HG02870 (cell line): ENCODE data around the gene FAM13C.

ENCODE experiments used
- ATAC-seq: cut with Tn5 transposase; IDR thresholded peaks from one replicate; pipeline ENCODE4 v1.9.1; 2021; ENCODE audit warnings: mild to moderate bottlenecking, moderate library complexity; ENCODE audit not compliant: unreplicated experiment

FAM13C gene

DNA sequence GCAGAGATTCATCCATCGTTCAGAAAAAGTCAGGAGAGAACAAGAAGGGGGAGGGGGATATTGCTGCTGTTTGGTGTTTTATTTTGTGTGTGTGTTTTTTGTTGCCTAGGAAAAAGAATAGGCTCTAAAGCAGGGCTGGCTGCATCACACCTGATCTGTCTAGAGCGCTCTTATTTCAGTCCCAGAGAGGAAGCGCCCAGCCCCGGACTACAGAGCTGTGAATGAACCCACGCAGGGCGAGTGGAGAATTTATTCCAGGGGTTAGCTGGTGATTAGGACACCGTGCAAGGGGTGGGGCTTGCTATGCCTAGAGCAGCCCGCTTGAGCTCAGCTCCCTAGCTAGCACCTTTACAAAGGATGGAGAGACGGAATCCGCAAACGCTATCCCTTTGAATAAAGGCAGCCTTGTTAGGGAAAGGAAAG is 621 bp upstream of the FAM13C start:
- ATAC-seq: no peak

DNA sequence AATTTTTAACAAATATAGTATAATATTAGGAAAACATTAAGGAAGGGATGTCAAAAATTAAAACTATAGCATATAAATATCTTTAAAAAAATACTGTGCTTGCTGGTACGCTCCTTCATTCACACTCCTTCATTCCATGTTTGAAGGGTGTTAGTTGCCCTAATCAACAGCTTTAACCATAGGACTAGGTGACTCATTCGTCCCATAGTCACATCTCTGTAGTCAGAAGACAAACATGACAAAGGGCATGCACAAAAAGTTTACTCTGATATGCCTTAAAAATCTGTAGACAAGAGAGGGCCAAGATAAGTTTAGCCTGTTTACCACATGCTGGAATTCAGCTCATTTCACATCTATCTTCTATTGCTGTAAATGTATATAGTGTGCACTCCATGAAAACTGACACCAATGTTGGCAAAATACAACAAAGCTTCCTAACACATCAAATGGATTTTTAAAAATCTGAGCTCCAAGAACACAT is 646 bp downstream of the FAM13C start:
- no peak for ATAC-seq

DNA sequence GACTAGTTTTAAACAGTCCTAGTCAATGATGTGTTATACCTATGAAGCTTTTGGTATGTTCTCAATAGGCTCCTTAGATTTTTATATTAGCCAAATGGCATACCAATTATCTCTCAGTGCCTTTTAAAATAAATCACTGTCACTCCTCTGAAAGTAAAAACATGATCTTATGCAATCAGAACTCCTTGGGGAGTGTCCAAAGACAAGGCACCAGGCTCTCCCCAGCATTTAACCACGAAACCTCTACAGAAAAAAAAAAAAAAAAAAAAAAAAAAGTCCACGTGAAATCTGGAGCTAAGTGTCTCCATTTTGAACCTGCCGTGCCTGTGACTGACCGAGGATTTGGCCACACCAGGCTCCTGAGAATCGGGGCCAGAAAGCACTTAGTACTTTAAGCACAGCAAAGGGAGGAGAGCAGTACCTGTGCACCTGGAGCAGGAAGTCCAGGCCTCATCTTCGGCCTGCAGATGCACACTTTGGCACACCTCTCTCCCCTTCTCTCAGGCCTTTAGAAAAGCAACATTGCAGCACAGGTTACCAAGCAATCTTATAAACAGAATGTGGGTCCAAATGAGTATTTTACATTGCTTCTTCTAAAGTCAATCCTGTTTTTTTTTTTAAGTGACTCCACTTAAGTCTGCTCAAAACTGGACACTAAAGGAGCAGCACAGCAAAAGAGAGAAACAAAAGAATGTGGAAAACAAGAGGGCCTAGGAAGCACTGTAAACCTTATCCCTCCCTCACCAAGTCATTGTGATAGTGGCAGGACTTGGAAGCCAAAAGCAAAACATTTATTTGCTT is 1.5 kb downstream of the FAM13C start:
- no peak for ATAC-seq

DNA sequence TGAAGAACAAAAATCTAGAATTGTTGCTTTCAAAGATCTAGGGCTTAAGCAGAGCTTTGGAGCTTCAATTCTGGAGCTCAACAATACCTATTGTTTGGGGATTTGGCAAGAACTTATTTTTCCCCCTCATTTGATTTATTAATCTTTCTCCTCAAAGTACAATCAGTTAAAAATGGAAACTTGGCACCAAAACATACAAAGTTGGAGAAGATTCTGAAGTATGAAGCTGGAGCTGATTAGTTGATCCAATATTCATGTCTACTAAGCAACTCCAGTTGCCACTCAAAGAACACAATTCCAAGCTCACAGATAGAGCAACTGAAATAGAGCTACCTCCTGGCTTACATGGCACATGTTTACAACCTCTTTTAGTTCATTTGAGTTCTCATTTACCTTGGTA is 3.8 kb downstream of the FAM13C start:
- ATAC-seq: no peak

DNA sequence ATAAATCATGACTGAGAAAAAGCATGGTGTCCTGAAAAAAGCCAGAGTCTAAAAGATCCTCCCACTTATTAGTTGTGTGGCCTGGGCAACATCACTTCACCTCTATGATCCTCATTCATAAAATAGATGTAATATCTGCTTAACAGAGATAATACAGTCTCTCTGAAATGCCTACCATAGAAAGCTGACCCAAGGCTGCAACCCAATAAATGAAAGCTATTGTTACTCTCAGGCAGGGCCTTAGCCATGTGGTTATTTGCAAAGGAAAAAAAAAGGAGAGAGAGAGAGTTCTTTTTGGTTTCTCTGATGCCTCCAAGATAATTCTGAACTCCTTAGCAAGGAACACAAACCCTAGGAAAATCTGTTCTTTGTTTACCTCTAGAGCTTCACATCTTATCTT is 7.9 kb downstream of the FAM13C start:
- no peak for ATAC-seq

DNA sequence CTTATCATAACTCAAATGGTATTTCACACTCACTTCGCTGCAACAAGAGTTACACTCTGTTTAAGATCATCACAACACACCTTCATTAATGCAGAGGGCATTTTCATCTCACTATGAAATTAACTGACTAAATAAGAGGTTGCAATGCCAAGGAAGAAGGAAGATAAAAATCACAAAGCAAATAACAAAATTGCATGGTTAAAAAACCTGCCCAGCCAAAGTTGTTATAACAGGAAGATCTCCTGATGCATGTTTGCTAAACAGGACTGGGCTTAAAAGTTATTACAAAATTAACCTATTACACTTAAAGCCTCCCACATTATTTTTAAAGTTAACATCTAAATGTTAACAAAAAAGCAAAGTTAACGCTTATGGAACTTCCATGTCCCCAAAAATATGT is 11.8 kb downstream of the FAM13C start:
- no peak for ATAC-seq

DNA sequence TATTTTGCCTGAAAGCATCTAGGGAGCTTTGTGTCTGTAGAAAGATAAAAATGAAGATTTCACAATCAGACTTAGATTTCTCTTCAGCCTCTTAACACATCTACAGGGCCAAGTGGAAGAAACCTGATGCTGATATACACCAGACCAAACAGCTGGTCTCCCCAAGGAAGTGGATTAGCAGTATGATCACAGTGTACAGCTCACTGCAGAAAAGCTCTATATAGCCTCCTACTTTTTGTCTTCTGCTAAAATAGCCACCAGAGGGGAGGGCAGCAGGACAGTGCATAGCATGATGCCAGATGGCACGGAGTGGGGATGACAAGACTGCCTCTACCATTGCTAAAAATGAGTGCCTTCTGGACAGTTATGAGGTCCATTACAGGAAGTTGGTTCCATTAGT is 16.0 kb downstream of the FAM13C start:
- ATAC-seq: no peak

DNA sequence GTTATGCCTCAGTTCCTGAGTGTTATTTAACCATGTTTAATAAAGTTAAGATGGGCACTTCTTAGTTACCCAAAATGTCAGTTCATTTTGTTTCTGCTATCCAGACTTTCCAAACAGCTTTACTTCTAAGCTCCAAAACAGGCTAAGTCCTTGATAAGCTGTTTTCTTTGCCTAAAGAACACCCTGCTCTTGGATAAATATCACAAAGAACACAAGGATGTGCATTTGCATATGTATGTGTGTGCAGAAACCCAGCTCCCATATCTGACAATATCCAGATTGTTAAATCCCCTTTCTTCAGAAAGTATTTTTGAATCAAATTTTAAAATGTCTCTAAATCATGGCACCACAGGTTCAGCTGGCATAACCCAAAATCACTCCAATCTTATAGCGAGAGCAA is 19.6 kb downstream of the FAM13C start:
- no peak for ATAC-seq

DNA sequence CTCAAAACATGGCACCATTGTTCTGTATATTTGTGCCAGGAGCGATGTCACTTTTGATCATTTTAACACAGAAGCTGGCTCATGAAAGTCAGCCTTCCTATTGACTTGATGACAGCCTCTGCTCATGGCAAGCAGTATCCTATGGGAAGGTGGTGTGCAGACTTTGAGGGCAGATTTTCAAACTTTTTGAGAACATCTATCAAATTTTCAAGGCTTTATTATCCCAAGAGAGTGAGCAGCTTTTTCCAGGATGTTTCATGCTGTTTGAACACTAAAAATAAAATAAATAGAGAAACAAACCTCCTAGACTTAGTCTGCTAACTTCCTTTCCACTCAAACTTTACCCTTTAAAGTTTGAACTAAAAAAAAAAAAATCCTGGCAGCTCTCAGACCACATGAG is 20.3 kb downstream of the FAM13C start:
- ATAC-seq: no peak

DNA sequence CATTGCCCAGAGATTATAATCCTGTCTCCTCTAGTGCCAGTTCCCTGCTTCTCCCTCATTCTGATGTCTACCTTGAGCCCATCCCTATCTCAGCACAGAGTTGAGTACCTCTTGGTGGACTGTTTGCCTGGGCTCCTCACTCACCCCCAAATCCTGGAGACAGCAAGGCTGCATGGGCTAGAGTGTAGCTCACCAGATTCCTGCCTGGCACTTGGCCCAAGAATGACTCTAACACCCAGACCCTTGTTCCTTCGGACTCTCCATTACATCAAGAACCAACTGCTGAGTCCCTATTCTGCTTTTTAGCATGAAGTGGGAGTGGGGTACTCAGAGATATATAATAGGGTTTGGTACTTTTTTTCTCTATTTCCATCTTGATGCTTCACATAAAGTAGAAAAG is 22.1 kb downstream of the FAM13C start:
- no peak for ATAC-seq

DNA sequence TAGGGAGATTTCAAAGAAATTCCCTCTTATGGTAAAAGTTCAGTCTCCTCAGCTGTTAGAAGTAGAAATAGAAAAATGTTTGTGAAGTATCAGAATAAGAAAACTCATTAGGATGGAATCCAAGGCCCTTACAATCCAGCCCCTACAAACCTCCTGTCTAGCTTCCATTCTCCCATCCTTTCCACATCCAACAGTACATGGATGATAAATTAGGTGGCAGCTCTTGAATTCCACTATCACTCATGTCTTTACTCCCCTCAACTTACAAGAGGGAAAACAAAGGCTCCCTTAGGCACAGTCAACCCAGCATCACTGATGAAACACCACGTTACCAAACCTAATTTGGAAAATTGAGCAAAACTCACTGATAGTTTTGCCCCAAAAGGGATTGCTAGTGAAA is 23.0 kb downstream of the FAM13C start:
- no peak for ATAC-seq

DNA sequence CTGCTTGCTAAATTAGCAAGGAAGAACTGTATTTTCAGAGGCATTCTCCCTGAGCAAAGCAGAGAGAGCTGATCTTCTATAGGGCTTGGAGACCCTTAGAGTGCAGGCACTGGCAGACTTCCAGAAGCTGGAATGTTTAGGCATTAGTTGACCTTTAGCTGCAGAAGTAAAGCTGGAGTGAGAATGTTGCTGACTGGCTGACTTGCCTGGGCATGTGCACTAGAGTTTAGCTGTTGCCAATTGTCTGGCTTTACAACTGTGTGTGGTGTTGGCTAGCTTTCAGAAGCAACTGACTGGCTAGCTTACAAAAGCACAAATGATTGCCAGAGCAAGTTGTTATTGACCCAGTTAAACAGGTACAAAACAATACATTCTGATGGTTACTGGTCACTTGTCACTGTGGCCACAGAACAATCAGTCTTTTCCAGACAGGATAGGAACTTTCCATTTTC is 25.1 kb downstream of the FAM13C start:
- ATAC-seq: no peak

DNA sequence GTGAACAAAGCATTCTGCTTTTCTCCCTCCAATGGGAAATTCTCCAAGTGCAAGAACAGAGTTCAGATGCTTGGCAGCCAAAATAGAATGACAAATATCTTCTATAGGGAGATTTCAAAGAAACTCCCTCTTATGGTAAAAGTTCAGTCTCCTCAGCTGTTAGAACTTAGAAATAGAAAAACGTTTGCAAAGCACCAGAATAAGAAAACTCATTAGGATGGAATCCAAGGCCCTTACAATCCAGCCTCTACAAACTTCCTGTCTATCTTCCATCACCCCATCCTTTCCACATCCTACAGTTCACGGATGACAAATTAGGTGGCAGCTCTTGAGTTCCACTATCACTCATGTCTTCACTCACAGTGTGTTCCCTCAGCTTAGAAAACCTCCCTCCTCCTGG is 25.7 kb downstream of the FAM13C start:
- ATAC-seq: no peak

DNA sequence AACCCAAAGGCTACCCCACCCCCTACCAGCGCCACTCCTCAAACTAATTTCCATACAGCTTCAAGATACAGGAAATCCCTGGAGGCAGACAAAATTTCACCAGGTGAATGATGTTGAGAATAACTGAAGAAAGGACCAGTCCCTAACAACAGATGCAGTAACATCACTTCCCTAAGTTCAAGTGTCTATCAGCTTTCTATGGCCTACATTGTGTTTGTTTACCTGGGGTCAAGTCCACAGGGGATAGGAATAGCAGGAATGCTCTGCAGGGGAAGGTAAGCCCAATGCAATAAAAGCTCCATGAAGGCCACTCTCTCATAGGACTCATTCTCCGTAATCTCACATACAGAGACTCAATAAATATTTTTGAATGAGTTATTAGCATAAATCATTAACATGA is 26.9 kb downstream of the FAM13C start:
- ATAC-seq: no peak

DNA sequence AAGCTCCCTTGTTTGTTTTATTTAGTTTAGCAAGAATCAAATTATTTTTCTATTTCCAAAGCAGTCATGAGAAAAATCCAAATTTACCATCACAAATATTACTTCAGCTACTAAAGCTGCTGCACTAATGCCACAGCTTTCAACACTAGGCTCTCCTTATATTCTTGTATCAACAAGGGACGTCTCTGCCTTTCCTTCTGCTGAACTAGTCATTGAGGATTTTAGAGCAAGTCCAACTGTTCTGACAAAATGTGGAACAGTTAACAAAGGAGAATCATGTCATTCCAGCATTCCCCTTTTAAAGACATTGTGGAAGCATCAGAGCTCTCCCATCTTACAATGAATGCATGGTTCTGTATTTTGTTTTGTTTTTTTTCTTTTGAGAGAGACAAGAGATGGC is 28.6 kb downstream of the FAM13C start:
- ATAC-seq: no peak

DNA sequence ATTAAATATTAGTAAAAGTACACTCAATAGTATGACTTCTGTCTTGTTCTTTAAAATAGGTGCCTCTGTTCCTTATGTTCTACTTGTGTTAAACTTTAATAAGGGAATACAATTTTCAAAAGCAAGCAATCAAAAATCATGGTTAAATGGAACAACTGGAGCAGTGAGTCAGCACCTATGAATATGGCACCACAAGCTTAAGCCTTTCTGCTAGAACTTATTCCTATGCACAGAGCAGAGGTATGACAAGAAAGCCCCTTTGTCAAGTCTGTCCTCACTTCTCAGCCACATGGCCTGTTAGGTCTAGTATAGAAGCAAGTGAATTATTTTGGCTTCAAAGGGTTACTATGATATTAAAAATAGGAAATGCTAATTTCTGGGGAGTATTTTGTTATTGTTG is 29.8 kb downstream of the FAM13C start:
- ATAC-seq: no peak

DNA sequence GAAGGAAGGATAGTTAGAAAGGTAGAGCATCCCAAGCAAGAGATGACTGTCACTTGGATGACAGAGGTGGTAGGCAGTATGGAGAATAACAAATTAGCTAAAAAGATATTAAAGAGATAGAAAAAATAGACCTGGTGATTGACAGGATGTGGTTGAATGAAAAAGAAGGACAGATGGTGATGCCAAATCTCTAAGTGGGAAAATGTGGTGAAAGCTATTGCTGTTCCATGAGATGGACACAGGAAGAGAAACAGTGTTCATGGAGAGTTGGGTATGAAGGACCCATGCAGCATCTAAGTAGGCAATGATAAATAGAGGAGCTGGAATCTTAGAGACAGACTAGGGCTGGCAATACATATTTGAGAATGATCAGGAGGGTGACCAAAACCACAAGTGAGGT is 30.7 kb downstream of the FAM13C start:
- no peak for ATAC-seq

DNA sequence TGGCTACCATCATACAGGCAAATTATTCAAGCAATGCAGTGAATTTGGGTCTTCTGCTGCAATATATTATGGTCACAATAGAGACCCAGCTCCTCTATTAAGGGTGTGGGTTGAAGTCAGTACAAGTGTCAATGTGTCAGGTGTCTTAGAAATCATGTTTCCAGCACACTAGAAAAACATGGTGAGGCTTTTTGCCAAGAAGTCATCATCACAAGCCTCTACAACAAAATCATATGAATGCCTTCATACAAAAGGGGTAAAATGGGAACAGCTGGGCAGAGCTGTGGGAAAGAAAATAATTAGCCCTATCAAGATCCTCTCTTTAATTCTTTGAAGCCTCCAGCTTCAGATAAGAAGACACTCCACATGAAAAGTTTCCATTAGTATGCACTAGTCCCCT is 37.2 kb downstream of the FAM13C start:
- no peak for ATAC-seq

DNA sequence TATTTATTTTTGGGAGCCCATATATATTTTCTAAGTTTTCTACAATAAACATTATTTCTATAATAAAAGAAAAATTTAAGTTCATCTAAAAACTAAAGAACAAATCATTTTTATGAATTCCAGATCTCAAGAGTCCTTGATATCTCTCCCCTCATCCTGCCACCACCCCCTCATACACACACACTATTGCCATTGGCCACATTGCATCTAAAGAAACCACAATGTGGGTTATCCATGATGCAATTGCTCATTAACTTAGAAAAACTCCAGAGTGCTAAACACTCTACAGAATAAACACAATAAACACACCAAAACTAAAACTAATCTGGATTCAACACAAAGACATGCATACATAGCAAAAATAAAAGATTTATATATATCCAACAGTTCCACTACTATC is 37.8 kb downstream of the FAM13C start:
- no peak for ATAC-seq

DNA sequence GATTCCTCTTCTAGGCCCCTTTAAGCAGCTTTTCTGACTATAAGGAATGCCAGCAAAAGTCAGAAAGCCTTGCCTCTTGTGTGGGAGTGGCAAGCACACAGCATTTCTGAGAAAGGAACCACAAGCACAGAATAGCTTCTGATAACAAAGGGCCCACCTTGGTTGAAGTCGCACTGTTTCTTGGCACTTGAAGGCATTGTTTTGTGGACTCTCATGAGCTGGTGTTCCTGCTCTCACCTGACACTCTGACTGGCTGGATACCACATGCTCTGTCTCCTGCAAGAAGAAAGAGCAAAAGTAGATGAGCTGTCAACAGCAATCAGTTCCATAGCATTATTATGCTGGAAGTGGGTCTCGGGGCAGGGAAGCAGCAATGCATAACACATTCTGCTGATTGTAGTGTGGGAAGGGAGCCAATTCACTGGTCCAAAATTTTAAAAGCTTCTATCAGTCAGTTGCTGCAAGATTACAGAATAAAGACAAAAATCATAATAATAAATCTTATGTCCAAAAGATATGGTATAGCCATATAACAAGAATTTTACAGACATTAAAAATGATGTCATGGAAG is 38.4 kb downstream of the FAM13C start:
- no peak for ATAC-seq

DNA sequence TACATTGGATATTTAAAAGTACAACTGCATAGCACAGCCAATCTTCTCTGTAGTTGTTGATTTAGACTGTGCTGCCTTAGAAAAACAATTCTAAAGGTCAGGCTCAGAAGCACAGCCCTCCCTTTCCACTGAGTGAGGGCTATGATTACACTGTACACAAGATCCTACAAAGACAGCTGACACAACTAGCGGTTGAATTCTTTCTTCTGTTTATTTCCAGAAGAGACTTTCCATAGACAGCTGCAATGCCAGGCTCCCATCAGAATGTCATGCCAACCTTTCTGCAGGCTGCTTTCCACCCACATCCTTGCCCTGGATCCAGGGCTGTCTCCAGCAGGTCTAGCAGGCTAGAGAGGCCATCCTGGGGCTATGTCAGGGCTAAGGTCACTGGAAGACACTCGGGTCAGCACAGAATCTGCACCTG is 39.3 kb downstream of the FAM13C start:
- no peak for ATAC-seq

DNA sequence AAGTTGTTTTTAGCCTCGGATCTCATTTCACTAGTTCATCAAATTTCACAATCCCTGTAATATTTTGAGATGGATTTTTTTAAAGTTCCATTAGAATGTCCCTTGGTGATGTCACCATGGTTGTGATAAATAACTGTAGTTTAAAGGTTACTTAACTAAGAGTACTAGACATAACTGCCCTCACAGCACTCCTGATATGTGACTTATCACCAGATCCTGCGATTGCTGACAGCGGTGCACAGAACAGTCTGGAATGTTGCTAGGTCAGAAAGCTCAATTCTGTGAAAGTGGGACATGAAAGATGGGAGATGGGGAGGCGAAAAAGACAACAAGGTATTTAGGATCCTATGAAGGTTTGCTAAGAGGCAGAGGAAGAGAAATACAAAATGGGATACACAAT is 40.2 kb downstream of the FAM13C start:
- no peak for ATAC-seq

DNA sequence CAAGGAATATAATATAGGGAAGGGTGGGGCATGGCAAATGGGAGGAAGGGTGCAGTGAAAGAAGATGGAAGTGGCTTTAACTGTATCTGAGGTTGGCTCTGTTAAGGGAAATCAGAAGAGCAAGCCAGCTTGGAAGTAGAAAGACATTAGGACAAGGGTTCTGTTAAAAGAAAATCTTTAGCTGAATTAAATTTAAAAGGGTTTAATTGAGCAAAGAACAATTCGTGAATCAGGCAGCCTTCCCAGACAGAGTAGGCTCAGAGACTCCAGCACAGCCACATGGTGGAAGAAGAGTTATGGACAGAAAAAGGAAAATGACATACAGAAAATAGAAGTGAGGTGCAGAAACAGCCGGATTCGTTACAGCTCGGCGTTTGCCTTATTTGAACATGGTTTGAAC is 42.0 kb downstream of the FAM13C start:
- no peak for ATAC-seq
